GM19099 (cell line): Measurements from ENCODE around the gene KTI12.

Experiments
- POLR2A ChIP-seq: IDR thresholded peaks from 3 replicates; pipeline ENCODE4 v1.6.1; 2011; ENCODE audit warnings: low read depth; ENCODE audit not compliant: insufficient read length; ENCODE audit errors: extremely low read depth

KTI12 gene, protein sequence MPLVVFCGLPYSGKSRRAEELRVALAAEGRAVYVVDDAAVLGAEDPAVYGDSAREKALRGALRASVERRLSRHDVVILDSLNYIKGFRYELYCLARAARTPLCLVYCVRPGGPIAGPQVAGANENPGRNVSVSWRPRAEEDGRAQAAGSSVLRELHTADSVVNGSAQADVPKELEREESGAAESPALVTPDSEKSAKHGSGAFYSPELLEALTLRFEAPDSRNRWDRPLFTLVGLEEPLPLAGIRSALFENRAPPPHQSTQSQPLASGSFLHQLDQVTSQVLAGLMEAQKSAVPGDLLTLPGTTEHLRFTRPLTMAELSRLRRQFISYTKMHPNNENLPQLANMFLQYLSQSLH

GRCh38 chr1:52033190-52034049, at the start of gene KTI12:
Gene KTI12 (minus strand): TSS chr1:52033810. CDS start chr1:52033761, 49 bp downstream.
- peak; percentile 88 for TF ChIP-seq POLR2A

DNA sequence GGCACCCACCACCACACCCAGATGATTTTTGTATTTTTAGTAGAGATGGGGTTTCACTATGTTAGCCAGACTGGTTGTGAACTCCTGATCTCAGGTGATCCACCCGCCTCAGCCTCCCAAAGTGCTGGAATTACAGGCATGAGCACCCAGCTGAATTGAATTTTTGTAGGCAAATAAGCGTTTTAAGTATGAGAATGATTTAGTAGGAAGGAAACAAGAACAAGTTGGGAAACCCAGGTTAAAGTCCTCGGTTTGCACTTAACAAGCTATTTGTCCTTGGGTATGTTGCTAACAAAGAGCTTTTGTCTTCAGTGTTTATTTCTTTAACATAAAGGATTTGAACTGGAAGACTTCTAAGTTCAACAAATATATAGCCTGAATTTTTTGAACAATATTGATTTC, 46.4 kb upstream of the KTI12 start:
- no peak for TF ChIP-seq POLR2A

GRCh38 chr1:52072291-52072690, 38.7 kb upstream of the KTI12 start:
- no peak for TF ChIP-seq POLR2A

GRCh38 chr1:52070704-52071103, 37.1 kb upstream of the KTI12 start:
- TF ChIP-seq POLR2A, result no peak

DNA sequence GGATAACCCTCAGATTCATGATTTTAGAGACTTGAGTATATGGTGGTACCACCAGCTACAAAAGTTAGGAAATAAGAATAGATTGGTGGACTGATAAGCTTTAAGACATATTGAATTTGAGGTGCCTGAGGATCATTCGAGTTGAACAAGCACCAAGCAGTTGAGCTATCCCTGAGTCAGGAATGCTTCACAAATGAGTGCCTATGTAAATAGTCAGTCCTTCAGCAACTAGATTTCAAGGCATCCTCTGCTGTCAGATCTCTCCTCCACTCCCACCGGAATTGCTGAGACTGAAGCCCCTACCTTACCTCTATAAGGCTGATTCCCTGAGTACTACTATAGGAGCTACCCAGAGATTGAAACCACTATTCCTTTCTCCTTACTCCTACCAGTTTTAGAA, 29.6 kb upstream of the KTI12 start:
- TF ChIP-seq POLR2A, result no peak

DNA sequence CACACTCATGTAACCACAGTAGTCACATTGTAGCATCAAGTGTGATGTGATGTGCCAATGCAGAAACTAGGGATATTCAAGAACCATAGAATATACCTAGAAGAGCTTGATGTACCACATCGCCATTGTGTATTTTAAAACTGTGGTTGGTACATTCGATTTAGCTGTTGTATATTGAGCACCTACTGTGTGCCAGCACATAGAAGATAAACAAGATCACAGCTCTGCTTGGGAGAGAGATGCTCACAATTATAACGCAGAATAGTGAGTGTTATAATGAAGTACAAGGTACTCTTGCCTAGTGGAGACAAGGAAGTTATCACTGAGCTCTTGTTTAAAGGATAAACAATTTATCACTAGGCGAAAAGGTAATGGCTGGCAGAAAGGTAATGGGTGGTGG, 27.2 kb upstream of the KTI12 start:
- TF ChIP-seq POLR2A, result no peak

DNA sequence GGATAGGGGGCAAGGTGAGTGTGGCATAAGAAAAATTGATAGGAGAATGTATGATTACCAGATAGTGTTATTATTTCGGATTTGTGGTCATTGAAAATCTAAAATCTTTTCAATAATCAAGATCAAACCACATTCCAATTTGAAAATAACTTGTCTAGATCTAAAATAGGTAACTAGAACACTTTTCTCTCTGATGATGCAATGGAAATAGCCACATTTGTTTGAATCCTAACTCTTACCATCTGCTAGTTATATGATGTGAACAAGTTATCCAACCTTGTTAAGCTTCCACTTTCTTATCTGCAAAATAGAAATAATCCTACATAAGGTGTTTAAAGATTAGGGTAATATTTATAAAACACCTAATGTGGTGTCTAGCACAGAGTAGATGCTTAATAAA, 26.3 kb upstream of the KTI12 start:
- no peak for TF ChIP-seq POLR2A

DNA sequence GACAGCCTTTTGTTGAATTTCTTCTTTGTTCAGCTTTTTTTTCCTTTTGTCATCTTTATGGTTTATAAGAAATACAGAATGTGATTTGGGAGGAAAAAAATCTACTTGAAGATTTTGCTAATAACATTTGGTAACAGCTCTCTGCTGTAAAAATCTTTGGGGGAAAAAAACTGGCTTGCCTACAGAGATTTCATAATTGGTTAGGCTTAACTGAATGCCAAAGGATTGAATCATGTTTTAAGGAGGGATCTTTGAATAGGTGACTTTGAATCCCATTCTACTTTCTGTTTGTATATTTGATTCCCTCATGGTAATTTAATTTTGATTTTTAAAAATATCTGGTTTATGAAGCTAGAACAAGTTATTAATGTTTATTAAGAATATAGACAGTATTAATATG, 25.7 kb upstream of the KTI12 start:
- no peak for TF ChIP-seq POLR2A

- no peak for TF ChIP-seq POLR2A
These were observed 24.3 kb upstream of the KTI12 start for GRCh38 chr1:52057876-52058415.

GRCh38 chr1:52057255-52057654, 23.6 kb upstream of the KTI12 start:
- no peak for TF ChIP-seq POLR2A

DNA sequence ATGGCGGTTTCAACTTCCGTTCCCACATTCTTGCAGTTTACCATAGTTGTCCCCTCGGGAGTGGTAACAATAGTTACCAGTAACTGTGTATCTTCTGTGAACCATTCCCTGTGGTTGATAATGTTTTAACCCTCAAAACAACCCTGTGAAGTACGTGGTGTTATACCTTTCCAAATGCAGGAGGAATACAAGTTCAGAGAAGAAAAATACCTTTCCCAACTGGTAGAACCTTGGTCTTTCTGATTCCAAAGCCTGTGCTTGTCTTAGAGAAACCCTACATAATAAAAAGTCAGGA, 23.3 kb upstream of the KTI12 start:
- no peak for TF ChIP-seq POLR2A

DNA sequence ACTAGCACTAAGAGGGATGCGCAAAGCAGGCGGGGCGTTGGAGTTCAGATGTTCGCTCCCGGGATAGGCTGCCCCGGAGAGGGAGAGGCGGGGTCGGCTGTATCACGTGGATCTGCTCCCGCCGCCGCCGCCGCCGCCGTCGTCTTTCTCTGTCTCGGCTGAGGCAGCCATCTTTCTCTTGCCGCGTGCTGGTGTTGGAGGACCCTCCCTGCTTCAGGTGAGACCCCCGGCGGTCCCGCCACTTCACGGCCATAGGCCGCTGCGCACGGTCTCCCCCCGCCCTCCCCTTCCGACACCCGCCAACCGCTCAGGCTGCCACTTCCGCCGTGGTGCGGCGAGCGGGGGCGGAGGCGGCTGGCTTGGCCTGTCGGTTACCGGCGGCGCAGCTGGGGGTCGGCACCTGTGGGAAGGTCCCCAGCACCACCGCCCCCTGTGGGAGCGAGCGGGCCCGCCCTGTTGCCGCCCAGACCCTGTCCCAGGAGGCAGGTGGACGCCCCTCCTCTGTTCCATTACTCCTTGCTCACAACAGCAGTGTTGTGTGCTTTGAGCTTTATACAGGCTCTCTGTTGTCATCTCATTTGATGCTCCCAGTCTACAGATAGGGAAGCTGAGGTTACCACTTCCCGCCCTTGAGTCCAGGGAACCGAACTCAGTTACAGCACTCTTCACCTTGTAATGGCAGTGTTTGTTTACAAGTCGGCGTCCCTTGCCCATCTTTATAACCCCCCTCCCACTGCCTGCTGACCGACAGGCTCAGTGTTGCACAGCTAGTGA, 22.7 kb upstream of the KTI12 start, which contains the start of gene BTF3L4:
Gene BTF3L4, plus strand, starts transcription at position 133 of the 774 bp plus-strand sequence. CDS start 3,553 bp downstream, outside the sequence.
- peak; percentile 73 for TF ChIP-seq POLR2A

- no peak for TF ChIP-seq POLR2A
These were observed 22.2 kb upstream of the KTI12 start for GRCh38 chr1:52055866-52056162.

DNA sequence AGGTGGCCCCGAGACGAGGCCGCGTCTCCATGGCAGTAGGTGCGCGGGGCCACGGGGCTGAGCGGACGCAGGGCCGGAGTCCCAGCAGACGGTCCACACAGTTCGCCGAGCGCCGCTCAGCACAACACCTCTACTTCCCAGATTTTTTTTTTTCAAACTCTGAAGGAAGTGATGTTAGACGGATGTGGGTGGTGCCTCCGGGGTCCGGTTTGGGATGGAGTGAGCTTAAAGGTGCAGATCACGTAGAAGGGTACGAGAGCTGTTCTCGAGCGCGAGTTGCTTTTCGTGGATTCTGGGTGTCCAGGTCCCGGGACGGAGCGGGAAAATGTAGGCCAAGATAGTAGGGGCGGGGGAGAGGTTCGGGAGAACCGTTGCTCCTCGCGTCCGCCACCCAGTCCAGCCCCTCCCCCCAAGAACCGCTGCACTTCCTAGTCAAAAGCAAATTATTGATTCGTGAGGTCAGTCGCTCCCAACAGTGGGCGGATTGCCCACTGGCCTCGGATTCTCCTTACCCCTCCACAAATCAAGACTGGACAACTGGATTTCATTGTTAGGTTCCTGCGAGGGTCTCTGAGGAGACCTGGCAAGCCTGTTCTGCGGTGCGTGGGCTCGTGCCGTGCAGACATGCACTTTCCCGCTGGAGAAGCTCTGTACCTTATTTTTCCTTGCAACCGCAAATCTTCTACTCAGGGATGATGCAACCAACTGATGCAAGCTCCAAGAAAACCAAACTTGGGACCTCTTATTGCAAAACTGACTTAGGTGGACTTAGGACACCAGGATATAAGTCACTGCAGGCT, 21.7 kb upstream of the KTI12 start, which contains the start of gene TXNDC12:
Gene TXNDC12, minus strand, starts transcription at position 126 of the 800 bp plus-strand sequence. Its CDS starts 95 bp downstream, at position 31.
- TF ChIP-seq POLR2A, result peak; percentile 81
